A549 (cell line): ENCODE results near the gene NECTIN1. TPM values are rescaled to one million over a fixed set of nuclear protein-coding genes. Genes with fewer than 3 reads are reported as not detected.

Source experiments
- ATAC-seq, 2 experiments: fragments of 200-7000 bp in 1 of 2; fragments of >200 bp in 1 of 2; cut with Nextera tagmentation in 1 of 2; cut with Tn5 transposase in 1 of 2; 3 replicates each; pipeline versions ENCODE4 v1.8.0 to v1.9.1; 2018 to 2020; ENCODE audit warnings: mild to moderate bottlenecking in 1 of 2, moderate library complexity in 1 of 2
- CTCF ChIA-PET: fragments of 300-600 bp; sonication (Branson Sonifier 250); formaldehyde crosslinking; extraction: SDS; loops from one replicate; lab custom pipeline; 2021; ENCODE audit warnings: antibody characterized with exemption, inconsistent platforms; lab: Yijun Ruan, JAX
- POLR2A ChIA-PET: fragments of 350-600 bp; formaldehyde crosslinking; extraction: SDS; loops from one replicate; lab custom pipeline; 2021; ENCODE audit warnings: antibody characterized with exemption, inconsistent platforms; lab: Yijun Ruan, JAX
- DNase-seq, 2 experiments: peaks; one replicate each; pipeline versions ENCODE4 v3.0.0 to v3.0.0-alpha.2; 2011 to 2016; ENCODE audit warnings: low read depth in 1 of 2, low spot score in 1 of 2
- FAIRE-seq: peaks from 2 replicates; lab custom pipeline; 2011; peaks lifted over from hg19 to GRCh38; lab: Jason Lieb, UNC
- H3K27ac ChIP-seq, 2 experiments: fragments of >200 bp; sonication (Bioruptor Twin); formaldehyde crosslinking; 3 replicates each; pipeline ENCODE4 v1.5.1; 2016 to 2017
- H3K4me1 ChIP-seq: fragments of >200 bp; sonication (Bioruptor Twin); formaldehyde crosslinking; 3 replicates; pipeline ENCODE4 v1.6.1; 2016
- H3K4me2 ChIP-seq: fragments of >200 bp; sonication (Bioruptor Twin); formaldehyde crosslinking; 3 replicates; pipeline ENCODE4 v1.6.1; 2016
- H3K4me3 ChIP-seq: fragments of >200 bp; sonication (Bioruptor Twin); formaldehyde crosslinking; 3 replicates; pipeline ENCODE4 v1.5.1; 2016
- H3K9me3 ChIP-seq: fragments of >200 bp; sonication (Bioruptor Twin); formaldehyde crosslinking; 3 replicates; pipeline ENCODE4 v1.6.1; 2016
- BHLHE40 ChIP-seq: IDR thresholded peaks from 2 replicates; pipeline ENCODE4 v1.6.1; 2012; ENCODE audit warnings: low read depth, low read length, inconsistent platforms
- CBX8 ChIP-seq: fragments of 200-600 bp; sonication (generic); IDR thresholded peaks from 2 replicates; pipeline ENCODE4 v1.6.1; 2016
- CHD2 ChIP-seq: fragments of 150-350 bp; IDR thresholded peaks from 2 replicates; pipeline ENCODE4 v1.6.1; 2014; ENCODE audit warnings: low read length; ENCODE audit not compliant: partially characterized antibody
- EHMT2 ChIP-seq: fragments of 200-600 bp; sonication (generic); IDR thresholded peaks from 2 replicates; pipeline ENCODE4 v1.6.1; 2016; ENCODE audit warnings: antibody characterized with exemption, low read depth, mild to moderate bottlenecking, moderate library complexity
- EP300 ChIP-seq, 2 experiments: fragments of >200 bp; sonication (Bioruptor Twin); formaldehyde crosslinking; IDR thresholded peaks; 2 replicates in 1 of 2; 3 replicates in 1 of 2; pipeline ENCODE4 v1.6.1; 2016 to 2017
- FOSB ChIP-seq: fragments of 250-450 bp; sonication (Bioruptor Pico); IDR thresholded peaks from 2 replicates; pipeline ENCODE4 v1.5.0; 2020; ENCODE audit warnings: mild to moderate bottlenecking, moderate library complexity
- FOXS1 ChIP-seq: fragments of 250-450 bp; sonication (Bioruptor Pico); IDR thresholded peaks from 2 replicates; pipeline ENCODE4 v1.5.0; 2020; ENCODE audit warnings: mild to moderate bottlenecking, moderate library complexity
- GATA3 ChIP-seq: IDR thresholded peaks from 2 replicates; pipeline ENCODE4 v1.6.1; 2012; ENCODE audit warnings: borderline replicate concordance
- HDAC2 ChIP-seq: fragments of 200-600 bp; sonication (generic); IDR thresholded peaks from 2 replicates; pipeline ENCODE4 v1.6.1; 2016
- HEYL ChIP-seq: fragments of 250-450 bp; sonication (Bioruptor Pico); IDR thresholded peaks from 2 replicates; pipeline ENCODE4 v1.8.0; 2021; ENCODE audit warnings: mild to moderate bottlenecking, moderate library complexity
- HOXA7 ChIP-seq: fragments of 250-450 bp; sonication (Bioruptor Pico); IDR thresholded peaks from 2 replicates; pipeline ENCODE4 v1.5.0; 2020; ENCODE audit warnings: mild to moderate bottlenecking, moderate library complexity
- HOXB5 ChIP-seq: fragments of 250-450 bp; sonication (Bioruptor Pico); IDR thresholded peaks from 2 replicates; pipeline ENCODE4 v1.5.0; 2020; ENCODE audit warnings: mild to moderate bottlenecking, moderate library complexity
- JUN ChIP-seq, 2 experiments: fragments of >200 bp; sonication (Bioruptor Twin); formaldehyde crosslinking; IDR thresholded peaks; 2 replicates in 1 of 2; 3 replicates in 1 of 2; pipeline ENCODE4 v1.6.1; 2016 to 2017
- JUNB ChIP-seq: fragments of >200 bp; sonication (Bioruptor Twin); formaldehyde crosslinking; IDR thresholded peaks from 2 replicates; pipeline ENCODE4 v1.6.1; 2016
- PHF8 ChIP-seq: fragments of 200-600 bp; sonication (generic); IDR thresholded peaks from 2 replicates; pipeline ENCODE4 v1.6.1; 2016; ENCODE audit warnings: low read depth, mild to moderate bottlenecking, antibody characterized with exemption, moderate library complexity, borderline replicate concordance
- POLR2AphosphoS2 ChIP-seq: conservative IDR thresholded peaks from 2 replicates; pipeline ENCODE4 v1.6.1; 2012; ENCODE audit warnings: low read length, improper control_type of control experiment, inconsistent platforms
- RAD21 ChIP-seq, 2 experiments: fragments of >200 bp in 1 of 2; sonication (Bioruptor Twin) in 1 of 2; formaldehyde crosslinking in 1 of 2; IDR thresholded peaks in 1 of 2; conservative IDR thresholded peaks in 1 of 2; 2 replicates in 1 of 2; 3 replicates in 1 of 2; pipeline ENCODE4 v1.6.1; 2012 to 2018; ENCODE audit warnings: inconsistent platforms in 1 of 2
- RCOR1 ChIP-seq: fragments of 150-350 bp; IDR thresholded peaks from 2 replicates; pipeline ENCODE4 v1.6.1; 2014; ENCODE audit warnings: antibody characterized with exemption, low read length, low read depth
- RFX5 ChIP-seq: fragments of 450-650 bp; IDR thresholded peaks from 2 replicates; pipeline ENCODE4 v1.7.1; 2014; ENCODE audit warnings: antibody characterized with exemption, mild to moderate bottlenecking, moderate library complexity
- TFCP2L1 ChIP-seq: fragments of 250-450 bp; sonication (Bioruptor Pico); IDR thresholded peaks from 2 replicates; pipeline ENCODE4 v1.5.0; 2021; ENCODE audit warnings: mild to moderate bottlenecking
- ZNF302 ChIP-seq: fragments of 250-450 bp; sonication (Bioruptor Pico); IDR thresholded peaks from 2 replicates; pipeline ENCODE4 v1.9.0; 2021; ENCODE audit warnings: inconsistent platforms, mild to moderate bottlenecking, moderate library complexity
- WGBS: methylation state at CpG from one replicate; pipeline ENCODE4 v1.1.6; 2017; ENCODE audit errors: missing lambda C conversion rate; 5-methylcytosine and 5-hydroxymethylcytosine counted together
- polyA plus RNA-seq, 4 experiments: library from polyadenylated mRNA; depleted of rRNA in 3 of 4; stranded (reverse); fragments of >200 nt; fragmentation: RNase III in 1 of 4; extraction: RNeasy Plus Mini Kit Qiagen cat#74134 plus additional on column Dnase treatment in 1 of 4; gene quantifications; 2 replicates in 3 of 4; 3 replicates in 1 of 4; pipeline ENCODE4 v1.2.3, GENCODE V29; 2011 to 2017
- TF ChIP-seq, protein P1 (sequence below): fragments of 200-600 bp; sonication (generic); IDR thresholded peaks from 2 replicates; pipeline ENCODE4 v1.6.1; 2016; ENCODE audit warnings: antibody characterized with exemption, mild to moderate bottlenecking, moderate library complexity
- TF ChIP-seq, protein P2 (sequence below): fragments of >200 bp; sonication (Bioruptor Twin); formaldehyde crosslinking; IDR thresholded peaks from 3 replicates; pipeline ENCODE4 v1.5.1; 2016
- TF ChIP-seq, protein P3 (sequence below): fragments of 250-450 bp; sonication (Bioruptor Pico); IDR thresholded peaks from 2 replicates; pipeline ENCODE4 v1.5.0; 2021; ENCODE audit warnings: mild to moderate bottlenecking, moderate library complexity, borderline replicate concordance
- TF ChIP-seq, protein P4 (sequence below): IDR thresholded peaks from 2 replicates; pipeline ENCODE4 v1.6.1; 2012; ENCODE audit warnings: low read depth, borderline replicate concordance
- TF ChIP-seq, protein P5 (sequence below): fragments of >200 bp; sonication (Bioruptor Twin); formaldehyde crosslinking; IDR thresholded peaks from 3 replicates; pipeline ENCODE4 v1.6.1; 2016

The NECTIN1 gene
- polyA plus RNA-seq, 2 of the 4 experiments (the other 2 are of a cell fraction): 2.2 to 5.5 TPM

DNA sequence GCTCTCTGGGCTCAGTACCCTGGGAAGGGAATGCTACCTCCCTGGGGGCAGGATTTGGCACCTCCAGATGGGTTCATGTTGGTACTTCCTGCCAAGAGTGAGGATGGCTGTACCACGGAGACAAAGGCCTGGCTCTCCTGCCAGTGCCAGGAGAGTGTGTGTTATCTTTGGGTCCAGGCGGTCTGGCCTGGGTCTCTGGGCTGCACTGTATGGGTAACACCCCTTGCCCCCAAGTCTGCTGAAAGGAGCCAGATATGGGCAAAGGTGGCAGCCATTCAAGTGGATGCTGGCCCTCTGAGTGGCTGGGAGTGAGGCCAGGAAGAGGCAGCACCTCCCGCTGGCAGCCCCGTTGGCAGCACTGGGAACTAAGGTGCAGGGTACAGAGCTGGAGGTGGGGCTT is 91.5 kb downstream of the NECTIN1 start:
- no peaks in the 10 kb centered on the region for H3K9me3 ChIP-seq
- H3K4me1 ChIP-seq: no peaks in the 10 kb centered on the region
- ATAC-seq: no peak
- DNase-seq: no peak
- TF ChIP-seq BHLHE40 (no peak), PHF8 (no peak), POLR2AphosphoS2 (no peak), HOXB5 (CRISPR knock-in tag) (no peak), ZNF302 (CRISPR knock-in tag) (no peak), CHD2 (no peak), RCOR1 (no peak), JUNB (no peak), GATA3 (no peak), FOSB (no peak), RAD21 (conservative IDR thresholded peaks at IDR 0.05 in 1 of 2, IDR thresholded peaks at IDR 0.05 in 1 of 2) (no peak), EHMT2 (no peak), FOXS1 (CRISPR knock-in tag) (no peak), CBX8 (no peak), HDAC2 (no peak), JUN (IDR thresholded peaks at IDR 0.05) (no peak)
- TF ChIP-seq, protein P1, sequence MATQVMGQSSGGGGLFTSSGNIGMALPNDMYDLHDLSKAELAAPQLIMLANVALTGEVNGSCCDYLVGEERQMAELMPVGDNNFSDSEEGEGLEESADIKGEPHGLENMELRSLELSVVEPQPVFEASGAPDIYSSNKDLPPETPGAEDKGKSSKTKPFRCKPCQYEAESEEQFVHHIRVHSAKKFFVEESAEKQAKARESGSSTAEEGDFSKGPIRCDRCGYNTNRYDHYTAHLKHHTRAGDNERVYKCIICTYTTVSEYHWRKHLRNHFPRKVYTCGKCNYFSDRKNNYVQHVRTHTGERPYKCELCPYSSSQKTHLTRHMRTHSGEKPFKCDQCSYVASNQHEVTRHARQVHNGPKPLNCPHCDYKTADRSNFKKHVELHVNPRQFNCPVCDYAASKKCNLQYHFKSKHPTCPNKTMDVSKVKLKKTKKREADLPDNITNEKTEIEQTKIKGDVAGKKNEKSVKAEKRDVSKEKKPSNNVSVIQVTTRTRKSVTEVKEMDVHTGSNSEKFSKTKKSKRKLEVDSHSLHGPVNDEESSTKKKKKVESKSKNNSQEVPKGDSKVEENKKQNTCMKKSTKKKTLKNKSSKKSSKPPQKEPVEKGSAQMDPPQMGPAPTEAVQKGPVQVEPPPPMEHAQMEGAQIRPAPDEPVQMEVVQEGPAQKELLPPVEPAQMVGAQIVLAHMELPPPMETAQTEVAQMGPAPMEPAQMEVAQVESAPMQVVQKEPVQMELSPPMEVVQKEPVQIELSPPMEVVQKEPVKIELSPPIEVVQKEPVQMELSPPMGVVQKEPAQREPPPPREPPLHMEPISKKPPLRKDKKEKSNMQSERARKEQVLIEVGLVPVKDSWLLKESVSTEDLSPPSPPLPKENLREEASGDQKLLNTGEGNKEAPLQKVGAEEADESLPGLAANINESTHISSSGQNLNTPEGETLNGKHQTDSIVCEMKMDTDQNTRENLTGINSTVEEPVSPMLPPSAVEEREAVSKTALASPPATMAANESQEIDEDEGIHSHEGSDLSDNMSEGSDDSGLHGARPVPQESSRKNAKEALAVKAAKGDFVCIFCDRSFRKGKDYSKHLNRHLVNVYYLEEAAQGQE: no peak
- TF ChIP-seq, protein P2, sequence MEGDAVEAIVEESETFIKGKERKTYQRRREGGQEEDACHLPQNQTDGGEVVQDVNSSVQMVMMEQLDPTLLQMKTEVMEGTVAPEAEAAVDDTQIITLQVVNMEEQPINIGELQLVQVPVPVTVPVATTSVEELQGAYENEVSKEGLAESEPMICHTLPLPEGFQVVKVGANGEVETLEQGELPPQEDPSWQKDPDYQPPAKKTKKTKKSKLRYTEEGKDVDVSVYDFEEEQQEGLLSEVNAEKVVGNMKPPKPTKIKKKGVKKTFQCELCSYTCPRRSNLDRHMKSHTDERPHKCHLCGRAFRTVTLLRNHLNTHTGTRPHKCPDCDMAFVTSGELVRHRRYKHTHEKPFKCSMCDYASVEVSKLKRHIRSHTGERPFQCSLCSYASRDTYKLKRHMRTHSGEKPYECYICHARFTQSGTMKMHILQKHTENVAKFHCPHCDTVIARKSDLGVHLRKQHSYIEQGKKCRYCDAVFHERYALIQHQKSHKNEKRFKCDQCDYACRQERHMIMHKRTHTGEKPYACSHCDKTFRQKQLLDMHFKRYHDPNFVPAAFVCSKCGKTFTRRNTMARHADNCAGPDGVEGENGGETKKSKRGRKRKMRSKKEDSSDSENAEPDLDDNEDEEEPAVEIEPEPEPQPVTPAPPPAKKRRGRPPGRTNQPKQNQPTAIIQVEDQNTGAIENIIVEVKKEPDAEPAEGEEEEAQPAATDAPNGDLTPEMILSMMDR: no peak
- TF ChIP-seq, protein P3, sequence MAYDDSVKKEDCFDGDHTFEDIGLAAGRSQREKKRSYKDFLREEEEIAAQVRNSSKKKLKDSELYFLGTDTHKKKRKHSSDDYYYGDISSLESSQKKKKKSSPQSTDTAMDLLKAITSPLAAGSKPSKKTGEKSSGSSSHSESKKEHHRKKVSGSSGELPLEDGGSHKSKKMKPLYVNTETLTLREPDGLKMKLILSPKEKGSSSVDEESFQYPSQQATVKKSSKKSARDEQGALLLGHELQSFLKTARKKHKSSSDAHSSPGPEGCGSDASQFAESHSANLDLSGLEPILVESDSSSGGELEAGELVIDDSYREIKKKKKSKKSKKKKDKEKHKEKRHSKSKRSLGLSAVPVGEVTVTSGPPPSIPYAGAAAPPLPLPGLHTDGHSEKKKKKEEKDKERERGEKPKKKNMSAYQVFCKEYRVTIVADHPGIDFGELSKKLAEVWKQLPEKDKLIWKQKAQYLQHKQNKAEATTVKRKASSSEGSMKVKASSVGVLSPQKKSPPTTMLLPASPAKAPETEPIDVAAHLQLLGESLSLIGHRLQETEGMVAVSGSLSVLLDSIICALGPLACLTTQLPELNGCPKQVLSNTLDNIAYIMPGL: no peak
- no peak for FAIRE-seq
- ChIA-PET POLR2A (no interaction called here), CTCF (no interaction called here)
- no CpG with 5 or more reads among the region's 4 CpGs for WGBS
- H3K4me3 ChIP-seq: no peak overlapping the region
- no peak overlapping the region for H3K27ac ChIP-seq
- H3K4me2 ChIP-seq: no peak overlapping the region

DNA sequence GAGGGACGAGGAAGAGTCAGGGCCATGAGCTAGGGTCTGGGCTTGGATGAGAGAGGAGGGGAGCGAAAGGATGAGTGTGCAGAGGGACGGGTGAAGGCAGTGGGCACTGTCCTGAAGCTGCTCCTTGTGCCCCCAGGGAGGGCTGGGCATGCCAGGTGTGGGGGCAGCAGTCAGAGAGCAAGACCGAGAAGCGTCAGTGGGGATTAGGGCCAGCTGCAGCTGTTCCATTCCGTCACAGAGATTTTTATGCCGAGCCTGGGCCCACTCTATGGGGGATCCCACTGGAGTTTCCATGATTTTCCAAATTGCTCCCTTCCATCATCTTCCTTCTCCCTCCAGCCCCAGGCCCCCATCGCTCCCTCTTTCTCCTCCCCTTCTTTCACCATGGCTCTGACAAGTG is 93.2 kb downstream of the NECTIN1 start:
- TF ChIP-seq, protein P4, sequence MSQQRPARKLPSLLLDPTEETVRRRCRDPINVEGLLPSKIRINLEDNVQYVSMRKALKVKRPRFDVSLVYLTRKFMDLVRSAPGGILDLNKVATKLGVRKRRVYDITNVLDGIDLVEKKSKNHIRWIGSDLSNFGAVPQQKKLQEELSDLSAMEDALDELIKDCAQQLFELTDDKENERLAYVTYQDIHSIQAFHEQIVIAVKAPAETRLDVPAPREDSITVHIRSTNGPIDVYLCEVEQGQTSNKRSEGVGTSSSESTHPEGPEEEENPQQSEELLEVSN: no peak
- TF ChIP-seq, protein P1: no peak
- TF ChIP-seq, protein P5, sequence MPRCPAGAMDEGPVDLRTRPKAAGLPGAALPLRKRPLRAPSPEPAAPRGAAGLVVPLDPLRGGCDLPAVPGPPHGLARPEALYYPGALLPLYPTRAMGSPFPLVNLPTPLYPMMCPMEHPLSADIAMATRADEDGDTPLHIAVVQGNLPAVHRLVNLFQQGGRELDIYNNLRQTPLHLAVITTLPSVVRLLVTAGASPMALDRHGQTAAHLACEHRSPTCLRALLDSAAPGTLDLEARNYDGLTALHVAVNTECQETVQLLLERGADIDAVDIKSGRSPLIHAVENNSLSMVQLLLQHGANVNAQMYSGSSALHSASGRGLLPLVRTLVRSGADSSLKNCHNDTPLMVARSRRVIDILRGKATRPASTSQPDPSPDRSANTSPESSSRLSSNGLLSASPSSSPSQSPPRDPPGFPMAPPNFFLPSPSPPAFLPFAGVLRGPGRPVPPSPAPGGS: no peak
- TF ChIP-seq RFX5: no peak
- TF ChIP-seq EP300 (IDR thresholded peaks at IDR 0.05): no peak
- TF ChIP-seq HOXA7 (CRISPR knock-in tag): no peak
- no peak for TF ChIP-seq HDAC2
- no peak for TF ChIP-seq EHMT2
- TF ChIP-seq HEYL (CRISPR knock-in tag): no peak
- TF ChIP-seq TFCP2L1 (CRISPR knock-in tag): no peak
- TF ChIP-seq, all 56 proteins: peak for 0
- WGBS: 64% methylated on average over 8 of the region's 8 CpGs
- Histone ChIP-seq H3K27ac (no peak overlapping the region), H3K9me3 (no peaks in the 10 kb centered on the region), H3K4me1 (no peaks in the 10 kb centered on the region), H3K4me2 (no peak overlapping the region), H3K4me3 (no peak overlapping the region)
- ChIA-PET POLR2A (no interaction called here), CTCF (interaction anchor here (1.6 kb wide), 1 partner anchor 161 kb away, joined by 3 read pairs; no protein-coding TSS in a partner anchor)
- ATAC-seq: no peak
- no peak for FAIRE-seq
- DNase-seq: no peak
